IMR-90 (cell line): Measurements from ENCODE around the gene SLC26A1. TPM values are rescaled to one million over a fixed set of nuclear protein-coding genes. Genes with fewer than 3 reads are reported as not detected.
A peak's percentile ranks its signal among the peaks of the same experiment; 100 is the strongest.

ENCODE experiments used
- ATAC-seq: fragments of 200-7000 bp; cut with Tn5 transposase; 2 replicates; pipeline ENCODE4 v1.9.1; 2020; ENCODE audit warnings: low read depth, mild to moderate bottlenecking, moderate library complexity
- BruUV-seq: library from RNA; stranded (reverse); fragments of 400-500 nt; replicated peaks from 2 replicates; lab custom pipeline; 2021; lab: Mats Ljungman, UMichigan
- CTCF ChIA-PET: fragments of 300-600 bp; formaldehyde crosslinking; extraction: SDS; loops from one replicate; lab custom pipeline; 2021; ENCODE audit warnings: antibody characterized with exemption; lab: Yijun Ruan, JAX
- POLR2A ChIA-PET: fragments of 300-600 bp; sonication (Branson Sonifier 250); formaldehyde crosslinking; loops from one replicate; lab custom pipeline; 2022; ENCODE audit warnings: antibody characterized with exemption; ENCODE audit not compliant: unreplicated experiment; lab: Charles Lee
- DNase-seq: peaks from one replicate; pipeline ENCODE4 v3.0.0; 2013
- H2AFZ ChIP-seq: replicated peaks from 2 replicates; pipeline ENCODE3; 2013; ENCODE audit warnings: low read length, mild to moderate bottlenecking; ENCODE audit not compliant: poor library complexity
- H2AK5ac ChIP-seq: 2 replicates; pipeline ENCODE4 v1.6.1; 2013; ENCODE audit warnings: low read depth, low read length, inconsistent platforms
- H2AK9ac ChIP-seq: replicated peaks from 2 replicates; pipeline ENCODE3; 2013; ENCODE audit warnings: mild to moderate bottlenecking, low read depth, low read length, moderate library complexity; ENCODE audit not compliant: poor library complexity
- H2BK120ac ChIP-seq: 2 replicates; pipeline ENCODE4 v1.6.1; 2013; ENCODE audit warnings: low read depth, low read length, inconsistent platforms
- H2BK15ac ChIP-seq: 3 replicates; pipeline ENCODE4 v1.6.1; 2013; ENCODE audit warnings: low read depth, low read length, inconsistent platforms
- H2BK20ac ChIP-seq: 2 replicates; pipeline ENCODE4 v1.6.1; 2013; ENCODE audit warnings: low read depth, mild to moderate bottlenecking, inconsistent platforms, low read length, moderate library complexity
- H2BK5ac ChIP-seq: 2 replicates; pipeline ENCODE4 v1.6.1; 2013; ENCODE audit warnings: mild to moderate bottlenecking, low read depth, low read length, inconsistent platforms; ENCODE audit not compliant: poor library complexity, severe bottlenecking
- H3K14ac ChIP-seq: replicated peaks from 2 replicates; pipeline ENCODE4 v1.6.1; 2013; ENCODE audit warnings: low read depth, low read length, inconsistent platforms
- H3K18ac ChIP-seq: 2 replicates; pipeline ENCODE4 v1.6.1; 2013; ENCODE audit warnings: low read depth, low read length, control low read depth
- H3K23ac ChIP-seq: 2 replicates; pipeline ENCODE4 v1.6.1; 2013; ENCODE audit warnings: low read depth, low read length, inconsistent platforms
- H3K27ac ChIP-seq: 2 replicates; pipeline ENCODE4 v1.5.1; 2013; ENCODE audit warnings: mild to moderate bottlenecking, control low read depth, low read length; ENCODE audit not compliant: insufficient read depth
- H3K27me3 ChIP-seq: 2 replicates; pipeline ENCODE4 v1.6.1; 2013; ENCODE audit warnings: low read length; ENCODE audit not compliant: control insufficient read depth, insufficient read depth
- H3K36me3 ChIP-seq: 2 replicates; pipeline ENCODE4 v1.6.1; 2013; ENCODE audit warnings: low read length, mixed read lengths; ENCODE audit not compliant: control insufficient read depth, insufficient read depth
- H3K4ac ChIP-seq: 2 replicates; pipeline ENCODE4 v1.6.1; 2013; ENCODE audit warnings: low read depth, low read length, inconsistent platforms
- H3K4me1 ChIP-seq: 2 replicates; pipeline ENCODE4 v1.6.1; 2013; ENCODE audit warnings: low read length, mixed read lengths; ENCODE audit not compliant: control insufficient read depth, insufficient read depth
- H3K4me2 ChIP-seq: 2 replicates; pipeline ENCODE4 v1.6.1; 2013; ENCODE audit warnings: low read depth, mild to moderate bottlenecking, control low read depth, low read length, moderate library complexity
- H3K4me3 ChIP-seq: 2 replicates; pipeline ENCODE4 v1.5.1; 2013; ENCODE audit warnings: low read depth, mild to moderate bottlenecking, control low read depth, low read length, moderate library complexity; ENCODE audit not compliant: insufficient read depth
- H3K56ac ChIP-seq: 2 replicates; pipeline ENCODE4 v1.6.1; 2013; ENCODE audit warnings: low read length, inconsistent platforms; ENCODE audit not compliant: insufficient read depth; ENCODE audit errors: extremely low read depth
- H3K79me1 ChIP-seq, 2 experiments: 2 replicates each; pipeline ENCODE4 v1.6.1; 2013; ENCODE audit warnings: low read length in 2 of 2, inconsistent platforms in 1 of 2, low read depth in 1 of 2
- H3K9ac ChIP-seq: 2 replicates; pipeline ENCODE4 v1.6.1; 2013; ENCODE audit warnings: low read depth, low read length, control low read depth
- H3K9me1 ChIP-seq: 2 replicates; pipeline ENCODE4 v1.6.1; 2013; ENCODE audit warnings: low read length, inconsistent platforms; ENCODE audit not compliant: insufficient read depth
- H3K9me3 ChIP-seq: 2 replicates; pipeline ENCODE4 v1.6.1; 2013; ENCODE audit warnings: low read length; ENCODE audit not compliant: control insufficient read depth, insufficient read depth
- H4K20me1 ChIP-seq: 2 replicates; pipeline ENCODE4 v1.6.1; 2013; ENCODE audit warnings: low read length, inconsistent platforms; ENCODE audit not compliant: insufficient read depth
- H4K5ac ChIP-seq: 2 replicates; pipeline ENCODE4 v1.6.1; 2013; ENCODE audit warnings: mild to moderate bottlenecking, low read depth, low read length, control low read depth
- H4K8ac ChIP-seq, 2 experiments: 2 replicates each; pipeline ENCODE4 v1.6.1; 2013; ENCODE audit warnings: low read depth in 2 of 2, low read length in 2 of 2, control low read depth in 1 of 2, inconsistent platforms in 1 of 2
- H4K91ac ChIP-seq: 2 replicates; pipeline ENCODE4 v1.6.1; 2013; ENCODE audit warnings: low read depth, low read length, inconsistent platforms; ENCODE audit not compliant: insufficient read depth
- BHLHE40 ChIP-seq: fragments of 150-350 bp; IDR thresholded peaks from 2 replicates; pipeline ENCODE4 v1.6.1; 2016; ENCODE audit warnings: mild to moderate bottlenecking, low read depth, low read length
- CEBPB ChIP-seq: IDR thresholded peaks from 2 replicates; pipeline ENCODE4 v1.6.1; 2012; ENCODE audit warnings: low read depth, low read length, improper control_type of control experiment
- CHD1 ChIP-seq: IDR thresholded peaks from 2 replicates; pipeline ENCODE4 v1.6.1; 2012; ENCODE audit warnings: low read depth, low read length, improper control_type of control experiment
- FOS ChIP-seq: fragments of 150-350 bp; IDR thresholded peaks from 2 replicates; pipeline ENCODE4 v1.6.1; 2016; ENCODE audit warnings: low read depth, low read length
- MAFK ChIP-seq: IDR thresholded peaks from 2 replicates; pipeline ENCODE4 v1.6.1; 2012; ENCODE audit warnings: low read depth, low read length, improper control_type of control experiment
- MAZ ChIP-seq: IDR thresholded peaks from 2 replicates; pipeline ENCODE4 v1.6.1; 2012; ENCODE audit warnings: low read depth, mild to moderate bottlenecking, low read length, improper control_type of control experiment, moderate library complexity, borderline replicate concordance
- MXI1 ChIP-seq: IDR thresholded peaks from 2 replicates; pipeline ENCODE4 v1.6.1; 2012; ENCODE audit warnings: low read depth, mild to moderate bottlenecking, low read length, moderate library complexity, borderline replicate concordance
- NFE2L2 ChIP-seq: fragments of 150-350 bp; IDR thresholded peaks from 2 replicates; pipeline ENCODE4 v1.6.1; 2016; ENCODE audit warnings: low read depth, mild to moderate bottlenecking, low read length
- POLR2A ChIP-seq: IDR thresholded peaks from 2 replicates; pipeline ENCODE4 v1.6.1; 2012; ENCODE audit warnings: mild to moderate bottlenecking, low read depth, low read length
- RAD21 ChIP-seq: IDR thresholded peaks from 2 replicates; pipeline ENCODE4 v1.6.1; 2012; ENCODE audit warnings: low read length, improper control_type of control experiment
- RCOR1 ChIP-seq: IDR thresholded peaks from 2 replicates; pipeline ENCODE4 v1.6.1; 2012; ENCODE audit warnings: mild to moderate bottlenecking, low read length, improper control_type of control experiment; ENCODE audit not compliant: insufficient replicate concordance
- RFX5 ChIP-seq: IDR thresholded peaks from 2 replicates; pipeline ENCODE4 v1.8.0; 2012; ENCODE audit warnings: low read depth, mild to moderate bottlenecking, low read length, moderate library complexity
- SMC3 ChIP-seq: fragments of 150-350 bp; IDR thresholded peaks from 2 replicates; pipeline ENCODE4 v1.6.1; 2016; ENCODE audit warnings: low read depth, mild to moderate bottlenecking, antibody characterized with exemption, low read length, moderate library complexity
- WGBS, 2 experiments: methylation state at CpG; one replicate each; pipeline versions ENCODE4 v1.1.5 to v1.1.7; 2013; ENCODE audit warnings: missing lambda C conversion rate in 2 of 2; ENCODE audit not compliant: insufficient read length in 1 of 2; ENCODE audit errors: extremely low coverage in 2 of 2; 5-methylcytosine and 5-hydroxymethylcytosine counted together
- dilution Hi-C: fragments of 300-500 bp; cut with HindIII; formaldehyde crosslinking; loops from one replicate; pipeline ENCODE4 v1.14.3; 2018; ENCODE audit warnings: low sequenced_read_pairs; ENCODE audit not compliant: unreplicated experiment
- in situ Hi-C: fragments of 300-500 bp; cut with MboI; formaldehyde crosslinking; loops from 3 replicates; pipeline ENCODE4 v1.14.3; 2019; ENCODE audit warnings: low sequenced_read_pairs, inconsistent platforms, mixed read lengths
- intact Hi-C: fragments of 100-400 bp; cut with micrococcal nuclease; formaldehyde crosslinking; loops from 2 replicates; pipeline ENCODE4 v1.10.0; 2022
- polyA plus RNA-seq, 3 experiments: library from polyadenylated mRNA; depleted of rRNA; stranded (reverse); fragments of >200 nt; gene quantifications; 2 replicates each; pipeline ENCODE4 v1.2.3, GENCODE V29; 2012; ENCODE audit warnings: low replicate concordance in 1 of 3
- total RNA-seq: library from RNA; depleted of rRNA; stranded (reverse); fragments of >200 nt; gene quantifications from 2 replicates; pipeline ENCODE4 v1.2.3, GENCODE V29; 2012
- TF ChIP-seq, protein P1 (sequence below): conservative IDR thresholded peaks from 2 replicates; pipeline ENCODE4 v1.5.1; 2012; ENCODE audit warnings: mild to moderate bottlenecking, low read depth, low read length, improper control_type of control experiment
- TF ChIP-seq, protein P2 (sequence below): fragments of 150-350 bp; IDR thresholded peaks from 2 replicates; pipeline ENCODE4 v1.6.1; 2017; ENCODE audit warnings: mild to moderate bottlenecking, antibody characterized with exemption, low read length, low read depth
- TF ChIP-seq, protein P3 (sequence below): fragments of 150-350 bp; IDR thresholded peaks from 2 replicates; pipeline ENCODE4 v1.6.1; 2016; ENCODE audit warnings: low read depth, mild to moderate bottlenecking, low read length, moderate library complexity, borderline replicate concordance

The SLC26A1 gene
- total and polyA plus RNA-seq, 2 of the 4 experiments (the other 2 are of a cell fraction) = 0.09 TPM; not detected in 1

- ChIA-PET POLR2A (no interaction called here), CTCF (no interaction called here)
- peaks cover 9% of the 10 kb centered on the region for H4K20me1 ChIP-seq
- 93% methylated on average over 10 of the region's 21 CpGs; no CpG with 5 or more reads in 1 of the 2 experiments for WGBS, 2 experiments
- peaks cover 52% of the 10 kb centered on the region for H3K36me3 ChIP-seq
- in situ Hi-C loops = no loop called here
- H3K4me1 ChIP-seq = no peaks in the 10 kb centered on the region
- no peak overlapping the region for H3K18ac ChIP-seq
- H3K23ac ChIP-seq = no peak overlapping the region
- no peak overlapping the region for H3K27ac ChIP-seq
- H2BK5ac ChIP-seq = no peak overlapping the region
- no peaks in the 10 kb centered on the region for H3K27me3 ChIP-seq
- no peak overlapping the region for H2BK120ac ChIP-seq
- H3K4me3 ChIP-seq = no peak overlapping the region
- H2AK5ac ChIP-seq = no peak overlapping the region
- TF ChIP-seq CEBPB (no peak), BHLHE40 (no peak), RFX5 (no peak), NFE2L2 (no peak), FOS (no peak), POLR2A (no peak), MAZ (no peak), CHD1 (no peak), MXI1 (no peak), RAD21 (no peak), MAFK (no peak), SMC3 (no peak), RCOR1 (no peak)
- TF ChIP-seq, protein P1, sequence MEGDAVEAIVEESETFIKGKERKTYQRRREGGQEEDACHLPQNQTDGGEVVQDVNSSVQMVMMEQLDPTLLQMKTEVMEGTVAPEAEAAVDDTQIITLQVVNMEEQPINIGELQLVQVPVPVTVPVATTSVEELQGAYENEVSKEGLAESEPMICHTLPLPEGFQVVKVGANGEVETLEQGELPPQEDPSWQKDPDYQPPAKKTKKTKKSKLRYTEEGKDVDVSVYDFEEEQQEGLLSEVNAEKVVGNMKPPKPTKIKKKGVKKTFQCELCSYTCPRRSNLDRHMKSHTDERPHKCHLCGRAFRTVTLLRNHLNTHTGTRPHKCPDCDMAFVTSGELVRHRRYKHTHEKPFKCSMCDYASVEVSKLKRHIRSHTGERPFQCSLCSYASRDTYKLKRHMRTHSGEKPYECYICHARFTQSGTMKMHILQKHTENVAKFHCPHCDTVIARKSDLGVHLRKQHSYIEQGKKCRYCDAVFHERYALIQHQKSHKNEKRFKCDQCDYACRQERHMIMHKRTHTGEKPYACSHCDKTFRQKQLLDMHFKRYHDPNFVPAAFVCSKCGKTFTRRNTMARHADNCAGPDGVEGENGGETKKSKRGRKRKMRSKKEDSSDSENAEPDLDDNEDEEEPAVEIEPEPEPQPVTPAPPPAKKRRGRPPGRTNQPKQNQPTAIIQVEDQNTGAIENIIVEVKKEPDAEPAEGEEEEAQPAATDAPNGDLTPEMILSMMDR = no peak
- TF ChIP-seq, protein P2, sequence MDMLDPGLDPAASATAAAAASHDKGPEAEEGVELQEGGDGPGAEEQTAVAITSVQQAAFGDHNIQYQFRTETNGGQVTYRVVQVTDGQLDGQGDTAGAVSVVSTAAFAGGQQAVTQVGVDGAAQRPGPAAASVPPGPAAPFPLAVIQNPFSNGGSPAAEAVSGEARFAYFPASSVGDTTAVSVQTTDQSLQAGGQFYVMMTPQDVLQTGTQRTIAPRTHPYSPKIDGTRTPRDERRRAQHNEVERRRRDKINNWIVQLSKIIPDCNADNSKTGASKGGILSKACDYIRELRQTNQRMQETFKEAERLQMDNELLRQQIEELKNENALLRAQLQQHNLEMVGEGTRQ = no peak
- TF ChIP-seq, protein P3, sequence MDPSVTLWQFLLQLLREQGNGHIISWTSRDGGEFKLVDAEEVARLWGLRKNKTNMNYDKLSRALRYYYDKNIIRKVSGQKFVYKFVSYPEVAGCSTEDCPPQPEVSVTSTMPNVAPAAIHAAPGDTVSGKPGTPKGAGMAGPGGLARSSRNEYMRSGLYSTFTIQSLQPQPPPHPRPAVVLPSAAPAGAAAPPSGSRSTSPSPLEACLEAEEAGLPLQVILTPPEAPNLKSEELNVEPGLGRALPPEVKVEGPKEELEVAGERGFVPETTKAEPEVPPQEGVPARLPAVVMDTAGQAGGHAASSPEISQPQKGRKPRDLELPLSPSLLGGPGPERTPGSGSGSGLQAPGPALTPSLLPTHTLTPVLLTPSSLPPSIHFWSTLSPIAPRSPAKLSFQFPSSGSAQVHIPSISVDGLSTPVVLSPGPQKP = no peak
- H2BK20ac ChIP-seq = no peak overlapping the region
- H3K9me3 ChIP-seq = no peaks in the 10 kb centered on the region
- H4K91ac ChIP-seq = no peak overlapping the region
- dilution Hi-C loops = no loop called here
- BruUV-seq = no TSS peak
- intact Hi-C loops = no loop called here
- no peak overlapping the region for H4K5ac ChIP-seq
- H3K9ac ChIP-seq = no peak overlapping the region
- peak overlapping the region; percentile 28 for H2AK9ac ChIP-seq
- H3K14ac ChIP-seq = no peak overlapping the region
- H2AFZ ChIP-seq = no peak overlapping the region
- H3K56ac ChIP-seq = no peak overlapping the region
- no peaks in the 10 kb centered on the region; the same call in 1 of the 2 replicates for H3K9me1 ChIP-seq
- H3K4me2 ChIP-seq = no peak overlapping the region
- no peak overlapping the region for H2BK15ac ChIP-seq
- DNase-seq (no peak), ATAC-seq (no peak)
- no peak overlapping the region for H4K8ac ChIP-seq
- peaks cover 4 to 6% of the 10 kb centered on the region in 2 experiments; a peak in 2 of 4 replicates for H3K79me1 ChIP-seq
- H3K4ac ChIP-seq = no peak overlapping the region
Measured at GRCh38 chr4:965766-966134, 27.5 kb downstream of the SLC26A1 start.
